HG03139 (cell line): ENCODE results near the gene ZNF346.
A peak's percentile ranks its signal among the peaks of the same experiment; 100 is the strongest.
"Not testable (repeated sequence)": the region's sequence is repeated elsewhere in the genome, so short reads cannot be mapped to it uniquely, and the experiment has no call there.

ENCODE experiments used
- ATAC-seq: cut with Tn5 transposase; IDR thresholded peaks from one replicate; pipeline ENCODE4 v1.9.1; 2021; ENCODE audit not compliant: unreplicated experiment

The ZNF346 gene

GRCh38 chr5:177008716-177009115 lies 13.8 kb upstream of the ZNF346 start:
- no peak for ATAC-seq

GRCh38 chr5:177010153-177010552 lies 12.3 kb upstream of the ZNF346 start:
- no peak for ATAC-seq

GRCh38 chr5:177015156-177015555 lies 7.3 kb upstream of the ZNF346 start:
- ATAC-seq: no peak

GRCh38 chr5:177018341-177018740 lies 4.2 kb upstream of the ZNF346 start:
- no peak for ATAC-seq

- no peak for ATAC-seq
These were observed 2.5 kb upstream of the ZNF346 start for GRCh38 chr5:177020033-177020432.

GRCh38 chr5:177023303-177023664 lies 788 bp downstream of the ZNF346 start:
- ATAC-seq: peak; percentile 5

GRCh38 chr5:177024559-177024958 lies 2.1 kb downstream of the ZNF346 start:
- no peak for ATAC-seq

- no peak for ATAC-seq
These were observed 2.7 kb downstream of the ZNF346 start for GRCh38 chr5:177025101-177025601.

- ATAC-seq: no peak
These were observed 5.2 kb downstream of the ZNF346 start for GRCh38 chr5:177027665-177028064.

- ATAC-seq: no peak
These were observed 7.0 kb downstream of the ZNF346 start for GRCh38 chr5:177029498-177029897.

- ATAC-seq: no peak
These were observed 13.5 kb downstream of the ZNF346 start for GRCh38 chr5:177035976-177036375.

- ATAC-seq: no peak
These were observed 13.9 kb downstream of the ZNF346 start for GRCh38 chr5:177036443-177036842.

- no peak for ATAC-seq
These were observed 14.4 kb downstream of the ZNF346 start for GRCh38 chr5:177036921-177037320.

- ATAC-seq: no peak
These were observed 18.4 kb downstream of the ZNF346 start for GRCh38 chr5:177040814-177041420.

- no peak for ATAC-seq
These were observed 19.4 kb downstream of the ZNF346 start for GRCh38 chr5:177041936-177042335.

- no peak for ATAC-seq
These were observed 20.6 kb downstream of the ZNF346 start for GRCh38 chr5:177043114-177043513.

GRCh38 chr5:177043958-177044357 lies 21.5 kb downstream of the ZNF346 start:
- no peak for ATAC-seq

- no peak for ATAC-seq
These were observed 22.1 kb downstream of the ZNF346 start for GRCh38 chr5:177044641-177045040.

- no peak for ATAC-seq
These were observed 23.1 kb downstream of the ZNF346 start for GRCh38 chr5:177045631-177046030.

- not testable (repeated sequence) for ATAC-seq
These were observed 26.0 kb downstream of the ZNF346 start for GRCh38 chr5:177048531-177048930.

GRCh38 chr5:177049285-177049684 lies 26.8 kb downstream of the ZNF346 start:
- no peak for ATAC-seq

GRCh38 chr5:177064500-177065277 lies 42.2 kb downstream of the ZNF346 start:
- ATAC-seq: no peak
